ENCODE results near the gene PTPRN2.

- TF ChIP-seq CTCF (IDR thresholded peaks at IDR 0.05) (no peak), POLR2AphosphoS5 (IDR thresholded peaks at IDR 0.05; ENCODE audit: low read depth, low read length) (no peak)
- TF ChIP-seq, protein P1, sequence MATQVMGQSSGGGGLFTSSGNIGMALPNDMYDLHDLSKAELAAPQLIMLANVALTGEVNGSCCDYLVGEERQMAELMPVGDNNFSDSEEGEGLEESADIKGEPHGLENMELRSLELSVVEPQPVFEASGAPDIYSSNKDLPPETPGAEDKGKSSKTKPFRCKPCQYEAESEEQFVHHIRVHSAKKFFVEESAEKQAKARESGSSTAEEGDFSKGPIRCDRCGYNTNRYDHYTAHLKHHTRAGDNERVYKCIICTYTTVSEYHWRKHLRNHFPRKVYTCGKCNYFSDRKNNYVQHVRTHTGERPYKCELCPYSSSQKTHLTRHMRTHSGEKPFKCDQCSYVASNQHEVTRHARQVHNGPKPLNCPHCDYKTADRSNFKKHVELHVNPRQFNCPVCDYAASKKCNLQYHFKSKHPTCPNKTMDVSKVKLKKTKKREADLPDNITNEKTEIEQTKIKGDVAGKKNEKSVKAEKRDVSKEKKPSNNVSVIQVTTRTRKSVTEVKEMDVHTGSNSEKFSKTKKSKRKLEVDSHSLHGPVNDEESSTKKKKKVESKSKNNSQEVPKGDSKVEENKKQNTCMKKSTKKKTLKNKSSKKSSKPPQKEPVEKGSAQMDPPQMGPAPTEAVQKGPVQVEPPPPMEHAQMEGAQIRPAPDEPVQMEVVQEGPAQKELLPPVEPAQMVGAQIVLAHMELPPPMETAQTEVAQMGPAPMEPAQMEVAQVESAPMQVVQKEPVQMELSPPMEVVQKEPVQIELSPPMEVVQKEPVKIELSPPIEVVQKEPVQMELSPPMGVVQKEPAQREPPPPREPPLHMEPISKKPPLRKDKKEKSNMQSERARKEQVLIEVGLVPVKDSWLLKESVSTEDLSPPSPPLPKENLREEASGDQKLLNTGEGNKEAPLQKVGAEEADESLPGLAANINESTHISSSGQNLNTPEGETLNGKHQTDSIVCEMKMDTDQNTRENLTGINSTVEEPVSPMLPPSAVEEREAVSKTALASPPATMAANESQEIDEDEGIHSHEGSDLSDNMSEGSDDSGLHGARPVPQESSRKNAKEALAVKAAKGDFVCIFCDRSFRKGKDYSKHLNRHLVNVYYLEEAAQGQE (IDR thresholded peaks at IDR 0.05; ENCODE audit: insufficient read depth in 1 of 2, low read depth in 2 of 2, low read length in 1 of 2): no peak
These were observed 479.8 kb downstream of the PTPRN2 start for GRCh38 chr7:158107806-158108205.
